Activated CD8-positive, alpha-beta T cell treated with anti-CD3 and anti-CD28 coated beads, Interleukin-2, amount 10 ng/mL, durations not matched to agents 7 days and 5 days (primary cell): ENCODE measurements around the gene PLS1. TPM values are rescaled to one million over a fixed set of nuclear protein-coding genes. Genes with fewer than 3 reads are reported as not detected.

Source experiments
- ATAC-seq: fragments of 150-1000 bp; cut with Tn5 transposase; one replicate; pipeline ENCODE4 v1.10.0; 2021; ENCODE audit warnings: moderate library complexity
- CTCF ChIA-PET: fragments of 350-600 bp; sonication (Branson Sonifier 250); formaldehyde crosslinking; loops from one replicate; lab custom pipeline; 2021; ENCODE audit warnings: antibody characterized with exemption; lab: Charles Lee
- POLR2A ChIA-PET: fragments of 350-600 bp; sonication (Branson Sonifier 250); formaldehyde crosslinking; loops from one replicate; lab custom pipeline; 2021; ENCODE audit warnings: antibody characterized with exemption; lab: Charles Lee
- DNase-seq: peaks from one replicate; pipeline ENCODE4 v3.0.0-alpha.2; 2020
- H3K27ac Mint-ChIP-seq: one replicate; pipeline ENCODE4 v1.8.0; 2021; ENCODE audit warnings: mild to moderate bottlenecking, mixed read lengths
- H3K27me3 Mint-ChIP-seq: one replicate; pipeline ENCODE4 v1.8.0; 2021; ENCODE audit warnings: low read depth, mixed read lengths
- H3K36me3 Mint-ChIP-seq: one replicate; pipeline ENCODE4 v1.8.0; 2021; ENCODE audit warnings: low read depth, mixed read lengths
- H3K4me1 Mint-ChIP-seq: one replicate; pipeline ENCODE4 v1.8.0; 2021; ENCODE audit warnings: low read depth, mixed read lengths
- H3K4me3 Mint-ChIP-seq: one replicate; pipeline ENCODE4 v1.8.0; 2021; ENCODE audit warnings: mild to moderate bottlenecking, mixed read lengths
- H3K9me3 Mint-ChIP-seq: one replicate; pipeline ENCODE4 v1.8.0; 2022; ENCODE audit warnings: mixed read lengths; ENCODE audit not compliant: insufficient read depth
- total RNA-seq, 2 experiments: library from RNA; stranded (reverse); gene quantifications; one replicate each; pipeline ENCODE4 v1.2.3, GENCODE V29; 2021

PLS1 gene
- total RNA-seq, 2 experiments from 2014 or later: 2.3 to 3.2 TPM

GRCh38 chr3:142663865-142664264, 67.7 kb downstream of the PLS1 start:
- Mint-ChIP-seq H3K4me3 (no peak overlapping the region), H3K36me3 (no peaks in the 10 kb centered on the region), H3K27ac (no peak overlapping the region), H3K4me1 (peaks cover 2% of the 10 kb centered on the region), H3K27me3 (no peaks in the 10 kb centered on the region), H3K9me3 (no peaks in the 10 kb centered on the region)
- CTCF ChIA-PET: interaction anchor here (1.0 kb wide), 1 partner anchor 12 kb away, joined by 3 read pairs; no protein-coding TSS in a partner anchor
- POLR2A ChIA-PET: no interaction called here
- DNase-seq (no peak), ATAC-seq (no peak)

- ChIA-PET POLR2A (no interaction called here), CTCF (interaction anchor here (1.0 kb wide), 1 partner anchor 11 kb away, joined by 3 read pairs; no protein-coding TSS in a partner anchor)
- H3K4me3 Mint-ChIP-seq: no peak overlapping the region
- no peaks in the 10 kb centered on the region for H3K9me3 Mint-ChIP-seq
- ATAC-seq: no peak
- no peak overlapping the region for H3K27ac Mint-ChIP-seq
- no peaks in the 10 kb centered on the region for H3K36me3 Mint-ChIP-seq
- H3K27me3 Mint-ChIP-seq: no peaks in the 10 kb centered on the region
- DNase-seq: no peak
- H3K4me1 Mint-ChIP-seq: peaks cover 2% of the 10 kb centered on the region
Measured at GRCh38 chr3:142664311-142664710, 68.1 kb downstream of the PLS1 start.

- H3K4me1 Mint-ChIP-seq: peaks cover 2% of the 10 kb centered on the region
- ChIA-PET POLR2A (no interaction called here), CTCF (no interaction called here)
- no peaks in the 10 kb centered on the region for H3K9me3 Mint-ChIP-seq
- H3K36me3 Mint-ChIP-seq: no peaks in the 10 kb centered on the region
- no peak for DNase-seq
- H3K27ac Mint-ChIP-seq: no peak overlapping the region
- H3K27me3 Mint-ChIP-seq: no peaks in the 10 kb centered on the region
- no peak for ATAC-seq
- no peak overlapping the region for H3K4me3 Mint-ChIP-seq
Measured at GRCh38 chr3:142664819-142665218, 68.6 kb downstream of the PLS1 start.

GRCh38 chr3:142670120-142670519, 73.9 kb downstream of the PLS1 start:
- ChIA-PET POLR2A (no interaction called here), CTCF (no interaction called here)
- ATAC-seq (no peak), DNase-seq (no peak)
- H3K4me1 Mint-ChIP-seq: no peaks in the 10 kb centered on the region
- H3K36me3 Mint-ChIP-seq: no peaks in the 10 kb centered on the region
- H3K4me3 Mint-ChIP-seq: no peak overlapping the region
- H3K9me3 Mint-ChIP-seq: no peaks in the 10 kb centered on the region
- no peak overlapping the region for H3K27ac Mint-ChIP-seq
- H3K27me3 Mint-ChIP-seq: no peaks in the 10 kb centered on the region

GRCh38 chr3:142676151-142676550, 80.0 kb downstream of the PLS1 start:
- Mint-ChIP-seq H3K27ac (no peak overlapping the region), H3K27me3 (no peaks in the 10 kb centered on the region), H3K36me3 (no peaks in the 10 kb centered on the region), H3K4me1 (no peaks in the 10 kb centered on the region), H3K4me3 (no peak overlapping the region), H3K9me3 (no peaks in the 10 kb centered on the region)
- ATAC-seq: no peak
- no peak for DNase-seq
- ChIA-PET POLR2A (no interaction called here), CTCF (interaction anchor here (1.3 kb wide), 1 partner anchor 12 kb away, joined by 3 read pairs; no protein-coding TSS in a partner anchor)

GRCh38 chr3:142680710-142681109, 84.5 kb downstream of the PLS1 start:
- no peaks in the 10 kb centered on the region for H3K36me3 Mint-ChIP-seq
- no peaks in the 10 kb centered on the region for H3K4me1 Mint-ChIP-seq
- H3K4me3 Mint-ChIP-seq: no peak overlapping the region
- H3K27ac Mint-ChIP-seq: no peak overlapping the region
- H3K27me3 Mint-ChIP-seq: no peaks in the 10 kb centered on the region
- DNase-seq: no peak
- ChIA-PET POLR2A (no interaction called here), CTCF (interaction anchor here (0.9 to 1.0 kb wide), 2 partner anchors 13 to 78 kb away, joined by 3 read pairs; no protein-coding TSS in a partner anchor)
- no peak for ATAC-seq
- no peaks in the 10 kb centered on the region for H3K9me3 Mint-ChIP-seq

- POLR2A ChIA-PET: no interaction called here
- no peaks in the 10 kb centered on the region for H3K4me1 Mint-ChIP-seq
- no peaks in the 10 kb centered on the region for H3K36me3 Mint-ChIP-seq
- H3K9me3 Mint-ChIP-seq: no peaks in the 10 kb centered on the region
- CTCF ChIA-PET: no interaction called here
- H3K27ac Mint-ChIP-seq: no peak overlapping the region
- no peaks in the 10 kb centered on the region for H3K27me3 Mint-ChIP-seq
- no peak overlapping the region for H3K4me3 Mint-ChIP-seq
- no peak for ATAC-seq
- DNase-seq: no peak
Measured at GRCh38 chr3:142690613-142691012, 94.4 kb downstream of the PLS1 start.

GRCh38 chr3:142691527-142691926, 95.3 kb downstream of the PLS1 start:
- H3K36me3 Mint-ChIP-seq: no peaks in the 10 kb centered on the region
- ChIA-PET POLR2A (no interaction called here), CTCF (no interaction called here)
- no peaks in the 10 kb centered on the region for H3K27me3 Mint-ChIP-seq
- ATAC-seq (no peak), DNase-seq (no peak)
- no peaks in the 10 kb centered on the region for H3K4me1 Mint-ChIP-seq
- H3K27ac Mint-ChIP-seq: no peak overlapping the region
- no peaks in the 10 kb centered on the region for H3K9me3 Mint-ChIP-seq
- H3K4me3 Mint-ChIP-seq: no peak overlapping the region

GRCh38 chr3:142693136-142693853, 97.1 kb downstream of the PLS1 start:
- no peak overlapping the region for H3K27ac Mint-ChIP-seq
- H3K36me3 Mint-ChIP-seq: no peaks in the 10 kb centered on the region
- ATAC-seq (no peak), DNase-seq (no peak)
- no peaks in the 10 kb centered on the region for H3K27me3 Mint-ChIP-seq
- H3K4me3 Mint-ChIP-seq: no peak overlapping the region
- CTCF ChIA-PET: no interaction called here
- H3K9me3 Mint-ChIP-seq: no peaks in the 10 kb centered on the region
- no peaks in the 10 kb centered on the region for H3K4me1 Mint-ChIP-seq
- POLR2A ChIA-PET: no interaction called here

GRCh38 chr3:142694225-142694624, 98.0 kb downstream of the PLS1 start:
- Mint-ChIP-seq H3K27ac (no peak overlapping the region), H3K27me3 (no peaks in the 10 kb centered on the region), H3K4me3 (no peak overlapping the region), H3K9me3 (no peaks in the 10 kb centered on the region), H3K36me3 (no peaks in the 10 kb centered on the region), H3K4me1 (no peaks in the 10 kb centered on the region)
- POLR2A ChIA-PET: no interaction called here
- no peak for DNase-seq
- ATAC-seq: no peak
- CTCF ChIA-PET: no interaction called here

GRCh38 chr3:142705198-142705597, 109.0 kb downstream of the PLS1 start:
- no peak overlapping the region for H3K27ac Mint-ChIP-seq
- H3K4me1 Mint-ChIP-seq: peaks cover 8% of the 10 kb centered on the region
- POLR2A ChIA-PET: no interaction called here
- CTCF ChIA-PET: no interaction called here
- ATAC-seq (no peak), DNase-seq (no peak)
- H3K4me3 Mint-ChIP-seq: no peak overlapping the region
- H3K36me3 Mint-ChIP-seq: no peaks in the 10 kb centered on the region
- H3K27me3 Mint-ChIP-seq: peaks cover 3% of the 10 kb centered on the region
- no peaks in the 10 kb centered on the region for H3K9me3 Mint-ChIP-seq

GRCh38 chr3:142706321-142707127, 110.3 kb downstream of the PLS1 start:
- ATAC-seq (no peak), DNase-seq (no peak)
- H3K4me3 Mint-ChIP-seq: no peak overlapping the region
- H3K27ac Mint-ChIP-seq: no peak overlapping the region
- ChIA-PET CTCF (no interaction called here), POLR2A (no interaction called here)
- no peaks in the 10 kb centered on the region for H3K9me3 Mint-ChIP-seq
- H3K27me3 Mint-ChIP-seq: peaks cover 6% of the 10 kb centered on the region
- H3K4me1 Mint-ChIP-seq: peaks cover 8% of the 10 kb centered on the region
- no peaks in the 10 kb centered on the region for H3K36me3 Mint-ChIP-seq
